Astrocyte (in vitro differentiated cells and primary cell): ENCODE data around the gene SCGB1D1.

ENCODE experiments used
- CTCF ChIP-seq: IDR thresholded peaks from 2 replicates; pipeline ENCODE4 v1.5.1; 2011; ENCODE audit warnings: low read depth, mild to moderate bottlenecking, inconsistent platforms, low read length, moderate library complexity; ENCODE audit not compliant: insufficient read depth
- EZH2 ChIP-seq: IDR thresholded peaks from 2 replicates; pipeline ENCODE4 v1.6.1; 2012; ENCODE audit warnings: mild to moderate bottlenecking, low read length, inconsistent platforms; ENCODE audit not compliant: insufficient read depth

DNA sequence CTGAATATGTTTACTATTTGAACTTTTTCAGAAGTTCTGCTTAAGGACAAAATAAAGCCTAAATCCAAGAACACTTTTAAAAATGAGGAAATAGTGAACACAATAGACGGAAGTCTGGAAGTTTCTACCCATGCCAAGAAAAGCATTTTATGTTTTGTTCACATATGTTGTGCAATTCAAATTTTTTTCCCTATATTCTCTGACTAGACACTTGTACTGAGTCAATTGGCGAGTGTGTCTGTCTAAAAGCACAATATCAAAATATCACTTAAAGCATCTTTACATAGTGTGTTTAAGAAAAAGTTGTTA is 37.0 kb upstream of the SCGB1D1 start:
- no peak for TF ChIP-seq CTCF
- TF ChIP-seq EZH2, result no peak
